ENCODE data around the gene SNRPD3.

The SNRPD3 gene

DNA sequence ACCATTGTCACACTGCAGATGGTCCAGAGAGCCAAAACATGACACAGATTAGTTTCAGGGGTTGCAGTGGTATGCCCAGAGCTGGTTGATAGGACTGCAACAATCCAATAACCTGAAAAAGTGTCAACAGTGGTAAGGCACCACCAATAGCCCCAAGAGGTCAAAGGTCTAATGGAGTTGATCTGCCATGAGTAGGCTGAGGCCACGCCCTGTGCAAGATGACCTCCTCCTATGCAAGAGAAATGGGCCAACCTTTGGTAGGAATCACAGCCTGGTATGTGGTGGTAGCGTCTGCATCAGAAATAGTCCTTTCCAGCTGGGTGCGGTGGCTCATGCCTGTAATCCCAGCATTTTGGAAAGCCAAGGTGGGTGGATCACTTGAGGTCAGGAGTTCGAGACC, 20.5 kb upstream of the SNRPD3 start:
- no peaks in the 10 kb centered on the region for H3K27me3 ChIP-seq (ENCODE audit: control insufficient read depth, insufficient read depth, low read length)
- peaks cover 9% of the 10 kb centered on the region for H3K36me3 ChIP-seq (ENCODE audit: control insufficient read depth, insufficient read depth, low read length)
- H3K27ac ChIP-seq (ENCODE audit: low read depth, low read length): no peak overlapping the region
- H3K9me3 ChIP-seq (ENCODE audit: control insufficient read depth, insufficient read depth, low read length): no peaks in the 10 kb centered on the region
- no peak overlapping the region for H3K9ac ChIP-seq (ENCODE audit: low read depth, low read length)
- H3K4me3 ChIP-seq (ENCODE audit: low read depth, low read length): no peak overlapping the region
- H3K4me1 ChIP-seq (ENCODE audit: control insufficient read depth, insufficient read depth, low read length): no peaks in the 10 kb centered on the region

DNA sequence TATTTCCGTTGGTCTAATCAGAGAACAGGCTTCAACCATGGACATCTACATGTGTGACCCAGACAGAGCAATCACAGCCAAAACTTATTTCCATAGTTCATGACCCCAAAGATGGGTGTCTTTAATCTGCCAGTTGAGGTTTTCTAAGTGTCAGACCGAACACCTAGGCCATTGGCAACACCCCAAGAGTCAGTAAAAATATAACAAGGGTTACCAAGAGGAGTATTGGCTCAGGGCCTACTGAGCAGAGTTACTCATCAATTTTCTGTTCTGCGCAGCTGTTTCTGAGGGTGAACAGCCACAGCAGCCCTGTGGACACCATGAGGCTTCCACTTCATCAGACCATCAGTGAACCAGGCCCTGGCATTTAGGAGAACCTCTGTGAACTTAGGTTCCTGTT, 19.7 kb upstream of the SNRPD3 start:
- no peak overlapping the region for H3K4me3 ChIP-seq (ENCODE audit: low read depth, low read length)
- no peaks in the 10 kb centered on the region for H3K9me3 ChIP-seq (ENCODE audit: control insufficient read depth, insufficient read depth, low read length)
- H3K36me3 ChIP-seq (ENCODE audit: control insufficient read depth, insufficient read depth, low read length): peaks cover 17% of the 10 kb centered on the region
- no peaks in the 10 kb centered on the region for H3K27me3 ChIP-seq (ENCODE audit: control insufficient read depth, insufficient read depth, low read length)
- no peak overlapping the region for H3K27ac ChIP-seq (ENCODE audit: low read depth, low read length)
- H3K9ac ChIP-seq (ENCODE audit: low read depth, low read length): no peak overlapping the region
- no peaks in the 10 kb centered on the region for H3K4me1 ChIP-seq (ENCODE audit: control insufficient read depth, insufficient read depth, low read length)

DNA sequence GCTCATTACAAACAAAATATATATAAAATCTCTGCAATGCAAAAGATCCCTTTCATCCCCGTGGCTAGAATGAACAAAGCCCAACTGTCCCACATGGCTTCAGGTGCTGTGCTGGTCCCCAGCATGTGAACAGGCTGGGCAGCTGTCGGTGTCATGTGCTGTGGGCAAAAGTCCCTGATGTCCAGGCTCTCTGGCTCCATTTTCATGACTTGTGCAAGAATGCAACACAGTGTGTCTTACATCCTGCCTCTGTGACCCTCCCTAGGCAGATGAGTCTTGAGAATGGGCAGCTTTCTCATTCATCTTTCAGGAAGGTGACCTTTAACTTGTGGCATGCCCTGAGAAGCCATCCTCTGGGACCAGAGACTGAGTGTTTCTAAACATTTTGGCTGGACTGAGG, 15.3 kb upstream of the SNRPD3 start:
- H3K9me3 ChIP-seq (ENCODE audit: control insufficient read depth, insufficient read depth, low read length): no peaks in the 10 kb centered on the region
- no peak overlapping the region for H3K9ac ChIP-seq (ENCODE audit: low read depth, low read length)
- no peak overlapping the region for H3K4me3 ChIP-seq (ENCODE audit: low read depth, low read length)
- peaks cover 57% of the 10 kb centered on the region for H3K36me3 ChIP-seq (ENCODE audit: control insufficient read depth, insufficient read depth, low read length)
- no peak overlapping the region for H3K27ac ChIP-seq (ENCODE audit: low read depth, low read length)
- no peaks in the 10 kb centered on the region for H3K4me1 ChIP-seq (ENCODE audit: control insufficient read depth, insufficient read depth, low read length)
- no peaks in the 10 kb centered on the region for H3K27me3 ChIP-seq (ENCODE audit: control insufficient read depth, insufficient read depth, low read length)

DNA sequence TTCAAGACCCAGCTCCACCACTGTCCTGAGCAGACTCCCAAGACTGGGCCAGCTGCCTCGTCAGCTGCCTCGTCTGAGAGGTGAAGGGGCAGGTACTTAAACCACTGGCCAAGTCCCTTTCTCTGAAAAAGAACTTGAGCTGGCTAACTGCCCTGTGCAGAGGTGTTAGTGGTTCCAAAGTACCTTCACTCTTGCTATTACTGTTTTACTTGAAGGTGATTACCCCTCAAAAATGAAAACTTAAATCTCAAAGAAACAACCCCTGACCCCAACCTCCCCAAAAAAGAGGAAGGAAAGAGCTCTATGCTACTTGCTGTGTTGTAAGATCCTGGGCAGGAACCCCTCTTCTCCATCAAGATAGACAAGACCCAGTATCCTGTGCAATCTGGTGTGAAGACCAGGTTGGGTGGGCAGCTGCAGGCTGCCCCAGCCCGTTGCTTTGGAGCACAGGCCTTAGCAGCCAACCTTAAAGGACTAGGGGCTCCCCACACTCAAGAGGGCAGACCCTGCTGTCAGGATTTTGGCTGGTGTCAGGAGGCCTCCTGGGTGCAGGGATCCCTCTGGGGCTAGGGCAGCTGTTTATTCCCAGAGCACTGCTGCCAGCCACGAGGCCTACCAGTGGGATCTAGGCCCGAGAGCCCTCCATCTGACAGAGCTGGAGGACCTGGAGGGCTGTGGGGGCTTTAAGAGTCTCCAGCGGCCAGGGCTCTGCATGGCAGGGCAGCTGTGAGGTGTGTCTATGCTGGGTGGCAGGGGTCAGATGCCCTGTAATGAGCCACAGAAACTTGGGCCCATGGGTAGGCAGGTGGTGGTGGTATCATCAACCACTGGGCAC, 13.9 kb upstream of the SNRPD3 start:
- Histone ChIP-seq H3K4me1 (ENCODE audit: control insufficient read depth, insufficient read depth, low read length) (no peaks in the 10 kb centered on the region), H3K9ac (ENCODE audit: low read depth, low read length) (no peak overlapping the region; the same call in 1 of the 2 replicates), H3K27ac (ENCODE audit: low read depth, low read length) (no peak overlapping the region), H3K27me3 (ENCODE audit: control insufficient read depth, insufficient read depth, low read length) (no peaks in the 10 kb centered on the region), H3K9me3 (ENCODE audit: control insufficient read depth, insufficient read depth, low read length) (no peaks in the 10 kb centered on the region), H3K4me3 (ENCODE audit: low read depth, low read length) (no peak overlapping the region), H3K36me3 (ENCODE audit: control insufficient read depth, insufficient read depth, low read length) (peaks cover 65% of the 10 kb centered on the region)

DNA sequence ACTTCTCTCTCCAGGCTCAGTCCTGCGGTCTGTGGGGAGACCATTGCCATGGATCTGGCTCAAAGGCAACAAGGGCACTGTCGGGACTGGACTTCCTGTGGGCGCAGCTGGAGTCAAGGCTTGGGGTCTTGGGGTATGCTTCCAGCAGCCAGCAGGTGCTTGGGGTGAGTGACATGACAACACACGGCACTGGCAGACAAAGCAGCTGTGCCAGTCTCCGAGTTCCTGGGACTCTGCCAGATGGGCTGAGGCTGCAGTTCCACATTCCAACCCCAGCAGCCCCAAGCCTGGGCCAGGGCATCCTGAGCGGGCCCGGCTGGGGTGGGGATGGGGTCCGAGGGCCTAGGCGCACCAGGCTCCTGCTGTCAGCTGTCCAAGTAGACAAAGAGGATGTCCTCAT, 13.2 kb upstream of the SNRPD3 start:
- no peaks in the 10 kb centered on the region for H3K4me1 ChIP-seq (ENCODE audit: control insufficient read depth, insufficient read depth, low read length)
- H3K27me3 ChIP-seq (ENCODE audit: control insufficient read depth, insufficient read depth, low read length): no peaks in the 10 kb centered on the region
- H3K27ac ChIP-seq (ENCODE audit: low read depth, low read length): no peak overlapping the region
- H3K4me3 ChIP-seq (ENCODE audit: low read depth, low read length): no peak overlapping the region
- H3K9ac ChIP-seq (ENCODE audit: low read depth, low read length): no peak overlapping the region; the same call in 1 of the 2 replicates
- peaks cover 73% of the 10 kb centered on the region for H3K36me3 ChIP-seq (ENCODE audit: control insufficient read depth, insufficient read depth, low read length)
- H3K9me3 ChIP-seq (ENCODE audit: control insufficient read depth, insufficient read depth, low read length): no peaks in the 10 kb centered on the region

DNA sequence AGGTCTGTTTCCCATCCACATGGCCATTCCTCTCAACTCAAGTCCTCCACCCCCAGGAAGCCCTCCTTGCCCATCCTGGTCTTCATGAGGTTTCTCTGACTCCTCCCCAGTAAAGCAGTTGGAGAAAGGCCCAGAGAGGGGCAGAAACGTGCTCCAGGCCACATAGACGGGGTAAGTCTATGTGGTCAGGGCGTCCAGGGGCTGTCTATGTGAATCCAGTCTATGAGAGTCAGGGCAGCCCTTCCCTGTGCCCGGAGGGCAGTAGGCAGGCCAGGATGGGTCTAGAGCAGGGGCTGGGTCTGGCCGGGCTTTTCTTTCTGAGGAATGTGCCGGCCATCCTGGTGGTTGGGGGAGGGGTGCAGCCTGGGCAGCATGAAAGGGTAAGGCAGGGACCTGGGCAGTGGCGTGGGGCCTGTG, 12.6 kb upstream of the SNRPD3 start:
- Histone ChIP-seq H3K9ac (ENCODE audit: low read depth, low read length) (no peak overlapping the region), H3K9me3 (ENCODE audit: control insufficient read depth, insufficient read depth, low read length) (no peaks in the 10 kb centered on the region), H3K4me1 (ENCODE audit: control insufficient read depth, insufficient read depth, low read length) (no peaks in the 10 kb centered on the region), H3K36me3 (ENCODE audit: control insufficient read depth, insufficient read depth, low read length) (peaks cover 78% of the 10 kb centered on the region), H3K27me3 (ENCODE audit: control insufficient read depth, insufficient read depth, low read length) (no peaks in the 10 kb centered on the region), H3K4me3 (ENCODE audit: low read depth, low read length) (no peak overlapping the region), H3K27ac (ENCODE audit: low read depth, low read length) (no peak overlapping the region)

DNA sequence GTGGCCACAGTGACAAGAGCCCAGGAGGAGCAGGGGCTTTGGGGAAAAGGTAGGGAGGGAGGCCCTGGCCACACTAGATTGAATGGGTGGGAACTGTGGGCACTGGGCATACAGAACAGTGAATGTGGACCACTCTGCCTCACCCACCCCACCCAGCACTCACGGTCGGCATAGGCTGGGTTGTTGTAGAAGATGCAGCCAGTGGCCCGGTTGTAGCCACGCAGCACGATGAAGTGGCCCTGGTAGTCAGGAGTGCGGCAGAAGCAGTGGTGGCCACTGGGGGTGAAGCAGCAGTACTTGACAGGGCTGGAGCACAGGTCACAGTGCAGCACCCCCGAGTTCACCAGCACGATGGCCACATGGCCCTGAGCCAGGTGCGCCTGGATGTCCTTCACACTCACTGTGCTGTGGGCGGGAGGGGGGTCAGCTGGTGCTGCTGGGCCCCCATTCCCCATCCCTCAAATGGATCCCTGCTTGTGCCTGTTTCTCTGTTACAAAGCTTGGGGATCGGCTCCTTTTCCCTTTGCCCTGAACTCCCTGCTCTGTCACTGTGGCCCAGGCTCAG, 12.0 kb upstream of the SNRPD3 start:
- Histone ChIP-seq H3K27me3 (ENCODE audit: control insufficient read depth, insufficient read depth, low read length) (no peaks in the 10 kb centered on the region), H3K27ac (ENCODE audit: low read depth, low read length) (no peak overlapping the region), H3K9me3 (ENCODE audit: control insufficient read depth, insufficient read depth, low read length) (no peaks in the 10 kb centered on the region), H3K4me1 (ENCODE audit: control insufficient read depth, insufficient read depth, low read length) (no peaks in the 10 kb centered on the region), H3K4me3 (ENCODE audit: low read depth, low read length) (no peak overlapping the region), H3K9ac (ENCODE audit: low read depth, low read length) (no peak overlapping the region), H3K36me3 (ENCODE audit: control insufficient read depth, insufficient read depth, low read length) (peaks cover 84% of the 10 kb centered on the region)

DNA sequence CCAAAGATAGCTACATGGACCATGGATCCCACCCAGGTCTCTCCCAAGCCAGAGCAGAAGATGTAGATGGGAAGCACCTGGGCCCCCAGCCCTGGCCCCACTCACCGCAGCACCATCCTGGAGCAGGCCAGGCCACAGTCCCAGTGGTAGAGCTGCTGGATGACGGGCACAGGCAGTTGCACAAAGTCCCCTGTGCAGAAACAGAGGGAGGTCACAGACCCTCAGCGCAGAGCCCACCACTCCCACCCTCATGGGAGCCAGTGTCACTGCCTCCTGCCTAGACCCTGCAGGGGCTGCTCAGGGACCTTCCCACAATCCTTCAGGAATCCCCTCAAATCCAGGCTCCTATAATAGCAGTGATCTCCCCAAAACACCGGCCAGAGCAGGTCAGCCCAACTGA, 7.0 kb upstream of the SNRPD3 start:
- H3K27ac ChIP-seq (ENCODE audit: low read depth, low read length): no peak overlapping the region
- H3K27me3 ChIP-seq (ENCODE audit: control insufficient read depth, insufficient read depth, low read length): no peaks in the 10 kb centered on the region
- H3K4me1 ChIP-seq (ENCODE audit: control insufficient read depth, insufficient read depth, low read length): peaks cover 4% of the 10 kb centered on the region; the same call in 1 of the 2 replicates
- H3K36me3 ChIP-seq (ENCODE audit: control insufficient read depth, insufficient read depth, low read length): peaks cover 52% of the 10 kb centered on the region
- no peak overlapping the region for H3K4me3 ChIP-seq (ENCODE audit: low read depth, low read length)
- H3K9me3 ChIP-seq (ENCODE audit: control insufficient read depth, insufficient read depth, low read length): no peaks in the 10 kb centered on the region
- H3K9ac ChIP-seq (ENCODE audit: low read depth, low read length): no peak overlapping the region

DNA sequence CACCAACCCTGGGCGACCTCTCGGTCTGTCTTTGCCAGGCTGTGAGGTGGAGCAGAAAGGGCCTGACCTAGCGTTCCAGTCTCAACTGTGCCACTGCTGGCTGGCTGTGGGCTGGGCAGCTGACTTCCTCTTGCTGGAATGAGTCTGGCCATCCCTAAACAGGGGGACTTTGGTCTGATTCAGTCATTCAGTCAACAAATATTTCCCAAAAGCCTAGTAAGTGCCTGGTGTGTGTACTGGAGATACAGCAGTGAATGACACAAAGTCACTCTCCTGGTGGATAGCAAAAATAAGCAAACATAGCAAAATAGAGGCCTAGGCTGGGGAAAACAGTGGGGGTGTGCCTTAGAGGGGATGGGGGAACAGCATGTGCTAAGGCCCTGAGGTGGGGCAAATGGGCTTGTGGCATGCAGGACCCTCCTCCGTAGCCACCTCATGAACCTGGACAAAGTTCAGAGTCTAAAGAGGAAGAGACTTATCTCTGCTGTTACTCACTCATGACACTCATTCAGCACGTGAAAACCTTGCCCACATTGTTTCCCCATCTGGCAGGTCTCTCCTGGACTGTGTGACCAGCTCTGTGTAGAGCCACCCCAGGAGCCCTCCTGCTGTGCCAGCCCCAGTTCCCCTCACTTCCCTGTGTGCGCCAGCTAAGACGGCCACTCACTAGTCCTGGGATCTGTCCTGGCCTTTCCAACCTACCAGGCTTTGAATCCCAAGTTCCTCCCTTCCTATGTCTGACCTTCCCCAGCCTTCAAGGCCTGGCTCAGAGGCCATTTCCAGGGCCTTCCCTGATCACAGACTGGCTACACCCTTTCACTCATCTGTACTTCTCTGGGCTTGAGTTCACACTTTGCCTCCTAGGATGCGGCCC, 5.5 kb upstream of the SNRPD3 start:
- peaks cover 37% of the 10 kb centered on the region for H3K36me3 ChIP-seq (ENCODE audit: control insufficient read depth, insufficient read depth, low read length)
- no peaks in the 10 kb centered on the region for H3K9me3 ChIP-seq (ENCODE audit: control insufficient read depth, insufficient read depth, low read length)
- H3K27me3 ChIP-seq (ENCODE audit: control insufficient read depth, insufficient read depth, low read length): no peaks in the 10 kb centered on the region
- H3K27ac ChIP-seq (ENCODE audit: low read depth, low read length): peak overlapping the region; percentile 10
- H3K9ac ChIP-seq (ENCODE audit: low read depth, low read length): no peak overlapping the region
- H3K4me1 ChIP-seq (ENCODE audit: control insufficient read depth, insufficient read depth, low read length): peaks cover 7% of the 10 kb centered on the region; the same call in 1 of the 2 replicates
- no peak overlapping the region for H3K4me3 ChIP-seq (ENCODE audit: low read depth, low read length)

DNA sequence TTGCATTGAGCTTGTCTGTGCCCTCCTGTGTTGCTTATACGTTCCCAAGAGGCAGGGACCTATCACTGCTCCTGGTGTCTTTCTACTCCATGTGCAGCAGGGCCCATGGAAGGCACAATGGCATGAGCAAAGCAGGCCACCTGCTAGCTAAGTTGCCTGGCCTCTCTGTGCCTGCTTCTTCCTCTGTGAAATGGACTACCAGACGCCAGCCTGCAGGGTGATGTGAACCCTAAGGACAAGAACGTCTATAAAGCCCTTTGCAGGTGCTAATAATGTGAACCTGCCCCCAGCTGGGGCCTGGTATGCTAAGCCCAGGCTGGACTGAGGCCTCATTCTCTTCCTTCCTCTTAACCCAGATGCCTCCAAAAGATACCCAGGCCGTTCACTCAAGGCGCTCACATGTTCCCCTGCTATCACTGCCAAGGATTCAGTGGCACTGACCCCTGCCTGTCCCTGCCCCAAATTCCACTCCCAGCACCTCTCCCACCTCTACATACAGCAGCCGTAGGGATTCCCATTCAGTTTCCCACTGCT, 4.8 kb upstream of the SNRPD3 start:
- peaks cover 36% of the 10 kb centered on the region for H3K36me3 ChIP-seq (ENCODE audit: control insufficient read depth, insufficient read depth, low read length)
- H3K27me3 ChIP-seq (ENCODE audit: control insufficient read depth, insufficient read depth, low read length): no peaks in the 10 kb centered on the region
- no peak overlapping the region for H3K9ac ChIP-seq (ENCODE audit: low read depth, low read length)
- H3K27ac ChIP-seq (ENCODE audit: low read depth, low read length): peak overlapping the region; percentile 10
- no peak overlapping the region for H3K4me3 ChIP-seq (ENCODE audit: low read depth, low read length)
- H3K9me3 ChIP-seq (ENCODE audit: control insufficient read depth, insufficient read depth, low read length): no peaks in the 10 kb centered on the region
- H3K4me1 ChIP-seq (ENCODE audit: control insufficient read depth, insufficient read depth, low read length): peaks cover 7% of the 10 kb centered on the region; the same call in 1 of the 2 replicates
